DOHH2 (cell line): ENCODE data around the gene CCDC7.

Experiments
- CTCF ChIP-seq: fragments of 200-600 bp; sonication (generic); IDR thresholded peaks from one replicate; pipeline ENCODE4 v1.5.1; 2014; ENCODE audit warnings: antibody characterized with exemption, mild to moderate bottlenecking, low read depth, low read length; ENCODE audit not compliant: poor library complexity, severe bottlenecking
- EZH2phosphoT487 ChIP-seq: fragments of 200-600 bp; sonication (generic); IDR thresholded peaks from 2 replicates; pipeline ENCODE4 v1.6.1; 2017; ENCODE audit warnings: borderline replicate concordance, mild to moderate bottlenecking, antibody characterized with exemption, low read length, moderate library complexity, mixed read lengths

GRCh38 chr10:32846974-32847373 lies 401.0 kb downstream of the CCDC7 start:
- no peak for TF ChIP-seq CTCF
- TF ChIP-seq EZH2phosphoT487: no peak
